SK-N-SH treated with all-trans-retinoic acid at 6 μM for 48 hours (cell line): ENCODE measurements around the gene GALNTL6.

Experiments
- ATAC-seq: fragments of 200-7000 bp; cut with Tn5 transposase; 3 replicates; pipeline ENCODE4 v1.9.1; 2020; ENCODE audit warnings: mild to moderate bottlenecking, moderate library complexity
- ARNTL ChIP-seq: fragments of 450-650 bp; formaldehyde crosslinking; IDR thresholded peaks from 2 replicates; pipeline ENCODE4 v1.5.0; 2020; ENCODE audit warnings: low read depth, mild to moderate bottlenecking, moderate library complexity, borderline replicate concordance
- BACH2 ChIP-seq: fragments of 250-450 bp; sonication (Bioruptor Pico); IDR thresholded peaks from 2 replicates; pipeline ENCODE4 v1.9.0; 2021; ENCODE audit warnings: mild to moderate bottlenecking, borderline replicate concordance
- CSDC2 ChIP-seq: fragments of 250-450 bp; sonication (Bioruptor Pico); IDR thresholded peaks from 2 replicates; pipeline ENCODE4 v1.5.0; 2020; ENCODE audit warnings: mild to moderate bottlenecking, moderate library complexity
- CSRNP3 ChIP-seq: fragments of 250-450 bp; sonication (Bioruptor Pico); IDR thresholded peaks from 2 replicates; pipeline ENCODE4 v1.5.1; 2021; ENCODE audit warnings: mild to moderate bottlenecking, moderate library complexity
- ESRRG ChIP-seq: fragments of 250-450 bp; sonication (Bioruptor Pico); IDR thresholded peaks from 2 replicates; pipeline ENCODE4 v1.6.1; 2021; ENCODE audit warnings: mild to moderate bottlenecking
- GLIS3 ChIP-seq: fragments of 250-450 bp; sonication (Bioruptor Pico); IDR thresholded peaks from 2 replicates; pipeline ENCODE4 v1.5.0; 2020; ENCODE audit warnings: mild to moderate bottlenecking, moderate library complexity
- ISL1 ChIP-seq: fragments of 250-450 bp; sonication (Bioruptor Pico); IDR thresholded peaks from 2 replicates; pipeline ENCODE4 v2.1.2; 2022; ENCODE audit warnings: mild to moderate bottlenecking, moderate library complexity
- OSR1 ChIP-seq: fragments of 250-450 bp; sonication (Bioruptor Pico); IDR thresholded peaks from 2 replicates; pipeline ENCODE4 v1.8.0; 2022; ENCODE audit warnings: moderate library complexity, mild to moderate bottlenecking, inconsistent platforms
- PPARA ChIP-seq: fragments of 250-450 bp; sonication (Bioruptor Pico); IDR thresholded peaks from 2 replicates; pipeline ENCODE4 v1.5.0; 2020; ENCODE audit warnings: mild to moderate bottlenecking, borderline replicate concordance
- RARB ChIP-seq: fragments of 250-450 bp; sonication (Bioruptor Pico); IDR thresholded peaks from 2 replicates; pipeline ENCODE4 v1.8.0; 2021; ENCODE audit warnings: mild to moderate bottlenecking, moderate library complexity
- SNAI2 ChIP-seq: fragments of 250-450 bp; sonication (Bioruptor Pico); IDR thresholded peaks from 2 replicates; pipeline ENCODE4 v1.5.0; 2020; ENCODE audit warnings: mild to moderate bottlenecking, moderate library complexity
- TOX ChIP-seq: fragments of 250-450 bp; sonication (Bioruptor Pico); IDR thresholded peaks from 2 replicates; pipeline ENCODE4 v1.8.0; 2021; ENCODE audit warnings: mild to moderate bottlenecking, moderate library complexity, borderline replicate concordance
- ZC3H10 ChIP-seq: fragments of 250-450 bp; sonication (Bioruptor Pico); IDR thresholded peaks from 2 replicates; pipeline ENCODE4 v1.5.1; 2021; ENCODE audit warnings: mild to moderate bottlenecking, moderate library complexity
- ZFP3 ChIP-seq: fragments of 250-450 bp; sonication (Bioruptor Pico); IDR thresholded peaks from 2 replicates; pipeline ENCODE4 v1.5.0; 2020; ENCODE audit warnings: mild to moderate bottlenecking, moderate library complexity
- ZFP30 ChIP-seq: fragments of 450-650 bp; formaldehyde crosslinking; IDR thresholded peaks from 2 replicates; pipeline ENCODE4 v1.5.0; 2022; ENCODE audit warnings: mild to moderate bottlenecking, moderate library complexity
- ZNF565 ChIP-seq: fragments of 450-650 bp; formaldehyde crosslinking; conservative IDR thresholded peaks from 2 replicates; pipeline ENCODE4 v1.5.0; 2020; ENCODE audit warnings: low read depth, mild to moderate bottlenecking, moderate library complexity
- ZNF70 ChIP-seq: fragments of 450-650 bp; formaldehyde crosslinking; IDR thresholded peaks from 2 replicates; pipeline ENCODE4 v1.5.0; 2020; ENCODE audit warnings: mild to moderate bottlenecking, moderate library complexity
- TF ChIP-seq, protein P1 (sequence below): fragments of 250-450 bp; sonication (Bioruptor Pico); IDR thresholded peaks from 2 replicates; pipeline ENCODE4 v1.5.0; 2020; ENCODE audit warnings: mild to moderate bottlenecking, moderate library complexity
- TF ChIP-seq, protein P2 (sequence below): fragments of 250-450 bp; sonication (Bioruptor Pico); IDR thresholded peaks from 2 replicates; pipeline ENCODE4 v1.8.0; 2021; ENCODE audit warnings: low read depth, mild to moderate bottlenecking, moderate library complexity, borderline replicate concordance
- TF ChIP-seq, protein P3 (sequence below): fragments of 250-450 bp; sonication (Bioruptor Pico); IDR thresholded peaks from 2 replicates; pipeline ENCODE4 v1.5.1; 2020; ENCODE audit warnings: low read depth, mild to moderate bottlenecking, moderate library complexity

GALNTL6 gene

DNA sequence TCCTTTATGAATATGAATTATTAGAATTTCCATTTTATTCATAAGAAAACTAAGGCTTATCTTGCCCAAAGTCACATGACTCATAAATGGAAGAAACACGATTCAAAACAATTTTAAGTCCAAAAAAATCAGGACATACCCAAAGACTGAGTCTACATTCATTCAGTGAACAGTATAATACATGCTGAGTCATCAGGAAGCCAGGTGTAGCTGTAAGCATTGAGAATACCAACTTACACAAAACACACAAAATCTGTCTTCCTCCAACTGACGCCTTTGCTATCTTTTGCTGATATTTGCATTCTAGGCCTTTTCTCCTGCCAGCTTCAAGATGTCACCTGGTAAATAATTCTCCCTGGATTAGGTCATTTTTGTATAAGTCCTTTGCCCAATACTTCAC, 835.3 kb downstream of the GALNTL6 start:
- TF ChIP-seq ISL1, result no peak
- no peak for TF ChIP-seq CSDC2 (CRISPR knock-in tag)
- TF ChIP-seq ZC3H10 (CRISPR knock-in tag), result no peak
- TF ChIP-seq, protein P1, sequence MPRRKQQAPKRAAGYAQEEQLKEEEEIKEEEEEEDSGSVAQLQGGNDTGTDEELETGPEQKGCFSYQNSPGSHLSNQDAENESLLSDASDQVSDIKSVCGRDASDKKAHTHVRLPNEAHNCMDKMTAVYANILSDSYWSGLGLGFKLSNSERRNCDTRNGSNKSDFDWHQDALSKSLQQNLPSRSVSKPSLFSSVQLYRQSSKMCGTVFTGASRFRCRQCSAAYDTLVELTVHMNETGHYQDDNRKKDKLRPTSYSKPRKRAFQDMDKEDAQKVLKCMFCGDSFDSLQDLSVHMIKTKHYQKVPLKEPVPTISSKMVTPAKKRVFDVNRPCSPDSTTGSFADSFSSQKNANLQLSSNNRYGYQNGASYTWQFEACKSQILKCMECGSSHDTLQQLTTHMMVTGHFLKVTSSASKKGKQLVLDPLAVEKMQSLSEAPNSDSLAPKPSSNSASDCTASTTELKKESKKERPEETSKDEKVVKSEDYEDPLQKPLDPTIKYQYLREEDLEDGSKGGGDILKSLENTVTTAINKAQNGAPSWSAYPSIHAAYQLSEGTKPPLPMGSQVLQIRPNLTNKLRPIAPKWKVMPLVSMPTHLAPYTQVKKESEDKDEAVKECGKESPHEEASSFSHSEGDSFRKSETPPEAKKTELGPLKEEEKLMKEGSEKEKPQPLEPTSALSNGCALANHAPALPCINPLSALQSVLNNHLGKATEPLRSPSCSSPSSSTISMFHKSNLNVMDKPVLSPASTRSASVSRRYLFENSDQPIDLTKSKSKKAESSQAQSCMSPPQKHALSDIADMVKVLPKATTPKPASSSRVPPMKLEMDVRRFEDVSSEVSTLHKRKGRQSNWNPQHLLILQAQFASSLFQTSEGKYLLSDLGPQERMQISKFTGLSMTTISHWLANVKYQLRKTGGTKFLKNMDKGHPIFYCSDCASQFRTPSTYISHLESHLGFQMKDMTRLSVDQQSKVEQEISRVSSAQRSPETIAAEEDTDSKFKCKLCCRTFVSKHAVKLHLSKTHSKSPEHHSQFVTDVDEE (CRISPR knock-in tag), result no peak
- no peak for TF ChIP-seq SNAI2 (CRISPR knock-in tag)
- TF ChIP-seq GLIS3 (CRISPR knock-in tag), result no peak
- TF ChIP-seq OSR1 (CRISPR knock-in tag), result no peak
- TF ChIP-seq, protein P2, sequence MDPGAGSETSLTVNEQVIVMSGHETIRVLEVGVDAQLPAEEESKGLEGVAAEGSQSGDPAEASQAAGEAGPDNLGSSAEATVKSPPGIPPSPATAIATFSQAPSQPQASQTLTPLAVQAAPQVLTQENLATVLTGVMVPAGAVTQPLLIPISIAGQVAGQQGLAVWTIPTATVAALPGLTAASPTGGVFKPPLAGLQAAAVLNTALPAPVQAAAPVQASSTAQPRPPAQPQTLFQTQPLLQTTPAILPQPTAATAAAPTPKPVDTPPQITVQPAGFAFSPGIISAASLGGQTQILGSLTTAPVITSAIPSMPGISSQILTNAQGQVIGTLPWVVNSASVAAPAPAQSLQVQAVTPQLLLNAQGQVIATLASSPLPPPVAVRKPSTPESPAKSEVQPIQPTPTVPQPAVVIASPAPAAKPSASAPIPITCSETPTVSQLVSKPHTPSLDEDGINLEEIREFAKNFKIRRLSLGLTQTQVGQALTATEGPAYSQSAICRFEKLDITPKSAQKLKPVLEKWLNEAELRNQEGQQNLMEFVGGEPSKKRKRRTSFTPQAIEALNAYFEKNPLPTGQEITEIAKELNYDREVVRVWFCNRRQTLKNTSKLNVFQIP (CRISPR knock-in tag), result no peak
- TF ChIP-seq, protein P3, sequence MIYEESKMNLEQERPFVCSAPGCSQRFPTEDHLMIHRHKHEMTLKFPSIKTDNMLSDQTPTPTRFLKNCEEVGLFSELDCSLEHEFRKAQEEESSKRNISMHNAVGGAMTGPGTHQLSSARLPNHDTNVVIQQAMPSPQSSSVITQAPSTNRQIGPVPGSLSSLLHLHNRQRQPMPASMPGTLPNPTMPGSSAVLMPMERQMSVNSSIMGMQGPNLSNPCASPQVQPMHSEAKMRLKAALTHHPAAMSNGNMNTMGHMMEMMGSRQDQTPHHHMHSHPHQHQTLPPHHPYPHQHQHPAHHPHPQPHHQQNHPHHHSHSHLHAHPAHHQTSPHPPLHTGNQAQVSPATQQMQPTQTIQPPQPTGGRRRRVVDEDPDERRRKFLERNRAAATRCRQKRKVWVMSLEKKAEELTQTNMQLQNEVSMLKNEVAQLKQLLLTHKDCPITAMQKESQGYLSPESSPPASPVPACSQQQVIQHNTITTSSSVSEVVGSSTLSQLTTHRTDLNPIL (CRISPR knock-in tag), result no peak
- TF ChIP-seq ARNTL (CRISPR knock-in tag), result no peak
- TF ChIP-seq TOX (CRISPR knock-in tag), result no peak
- no peak for TF ChIP-seq ESRRG
- TF ChIP-seq ZFP30, result no peak
- TF ChIP-seq RARB (CRISPR knock-in tag), result no peak
- no peak for TF ChIP-seq ZNF70
- TF ChIP-seq ZFP3, result no peak
- TF ChIP-seq CSRNP3, result no peak
- no peak for TF ChIP-seq BACH2 (CRISPR knock-in tag)
- ATAC-seq, result no peak

DNA sequence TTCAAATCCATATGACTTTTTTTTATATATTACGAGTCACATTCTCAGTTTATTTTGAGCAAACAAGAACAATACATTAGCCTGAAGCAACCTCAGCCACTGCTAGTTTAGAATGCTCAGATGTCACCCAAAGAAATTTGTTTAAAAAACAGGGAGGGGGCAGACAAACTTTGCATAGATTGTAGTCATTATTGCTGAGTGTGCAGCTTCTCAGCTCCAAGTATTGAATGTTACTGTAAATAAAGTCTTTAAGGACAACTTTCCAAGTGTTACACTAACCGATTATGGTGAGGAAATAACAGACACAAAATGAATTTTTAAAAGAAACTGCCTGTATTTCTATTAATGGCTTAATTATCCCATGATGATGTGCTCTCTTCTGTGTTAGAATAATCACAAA, 835.9 kb downstream of the GALNTL6 start:
- ATAC-seq, result no peak
- TF ChIP-seq BACH2 (CRISPR knock-in tag) (no peak), ESRRG (no peak), RARB (CRISPR knock-in tag) (no peak), ZFP30 (no peak), SNAI2 (CRISPR knock-in tag) (no peak), ZNF565 (CRISPR knock-in tag) (no peak), ISL1 (no peak), CSDC2 (CRISPR knock-in tag) (no peak), ZFP3 (no peak), PPARA (CRISPR knock-in tag) (no peak), OSR1 (CRISPR knock-in tag) (no peak), CSRNP3 (no peak)
- TF ChIP-seq, protein P3 (CRISPR knock-in tag), result no peak
- TF ChIP-seq, protein P2 (CRISPR knock-in tag), result no peak
